Measurements from ENCODE around the gene ZNF839. TPM values are rescaled to one million over a fixed set of nuclear protein-coding genes. Genes with fewer than 3 reads are reported as not detected.

The ZNF839 gene
- total and polyA plus RNA-seq, 2 of the 4 experiments (the other 2 are of a cell fraction), result 5.7 to 10.7 TPM

DNA sequence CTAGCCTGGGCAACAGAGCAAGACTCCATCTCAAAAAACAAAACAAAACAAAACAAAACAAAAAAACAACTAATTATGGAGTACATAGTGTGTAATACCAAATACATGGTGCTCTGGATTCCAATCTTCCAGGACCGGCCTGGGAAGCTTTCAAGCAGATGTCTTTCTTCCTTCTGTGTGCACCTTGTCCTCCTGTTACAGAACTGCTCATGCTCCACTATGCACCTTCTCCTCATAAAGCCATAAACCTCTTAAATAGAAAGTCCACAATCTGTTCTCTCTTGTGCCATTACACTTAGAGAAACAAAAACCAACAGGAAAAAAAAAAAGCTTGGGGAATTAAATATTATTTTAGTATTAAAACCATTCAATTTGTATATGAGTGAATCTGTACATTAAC, 27.1 kb upstream of the ZNF839 start:
- no peak overlapping the region for H2BK5ac ChIP-seq (ENCODE audit: low read depth, low read length, poor library complexity, severe bottlenecking)
- no TSS peak for BruUV-seq (replicated peaks)
- no peak overlapping the region for H3K9ac ChIP-seq (ENCODE audit: low read depth, low read length)
- H4K8ac ChIP-seq (ENCODE audit: low read depth in 2 of 2, low read length in 2 of 2), result no peak overlapping the region
- in situ Hi-C loops (cut with MboI; ENCODE audit: low sequenced_read_pairs), result no loop called here
- H3K56ac ChIP-seq (ENCODE audit: extremely low read depth, insufficient read depth, low read length), result no peak overlapping the region
- no peak overlapping the region for H3K23ac ChIP-seq (ENCODE audit: low read depth, low read length)
- peaks cover 7% of the 10 kb centered on the region; the same call in 1 of the 2 replicates for H3K4me1 ChIP-seq (ENCODE audit: control insufficient read depth, insufficient read depth, low read length)
- H3K4me2 ChIP-seq (ENCODE audit: low read depth, low read length), result no peak overlapping the region
- dilution Hi-C loops (cut with HindIII; ENCODE audit: low sequenced_read_pairs, unreplicated experiment), result no loop called here
- H2BK20ac ChIP-seq (ENCODE audit: low read depth, low read length), result no peak overlapping the region
- no peak for ATAC-seq (ENCODE audit: low read depth)
- no peak overlapping the region for H3K18ac ChIP-seq (ENCODE audit: low read depth, low read length)
- H3K9me3 ChIP-seq (ENCODE audit: control insufficient read depth, insufficient read depth, low read length), result no peaks in the 10 kb centered on the region
- no peak overlapping the region for H2AK9ac ChIP-seq (replicated peaks; ENCODE audit: low read depth, low read length, poor library complexity)
- WGBS, 2 experiments (ENCODE audit: extremely low coverage in 2 of 2, insufficient read length in 1 of 2), result no CpG with 5 or more reads among the region's 1 CpG
- ChIA-PET POLR2A (ENCODE audit: unreplicated experiment) (no interaction called here), CTCF (interaction anchor here (0.7 kb wide), 1 partner anchor 446 kb away, joined by 3 read pairs; no protein-coding TSS in a partner anchor)
- no peak overlapping the region for H3K14ac ChIP-seq (replicated peaks; ENCODE audit: low read depth, low read length)
- H3K79me1 ChIP-seq (ENCODE audit: low read depth in 1 of 2, low read length in 2 of 2), result peaks cover 0 to 4% of the 10 kb centered on the region in 2 experiments; a peak in 2 of 4 replicates
- TF ChIP-seq MAFK (IDR thresholded peaks at IDR 0.05; ENCODE audit: low read depth, low read length) (no peak), RAD21 (IDR thresholded peaks at IDR 0.05; ENCODE audit: low read length) (no peak), POLR2A (IDR thresholded peaks at IDR 0.05; ENCODE audit: low read depth, low read length) (no peak), SMC3 (IDR thresholded peaks at IDR 0.05; ENCODE audit: low read depth, low read length) (no peak), CHD1 (IDR thresholded peaks at IDR 0.05; ENCODE audit: low read depth, low read length) (no peak), MXI1 (IDR thresholded peaks at IDR 0.05; ENCODE audit: borderline replicate concordance, low read depth, low read length) (no peak), CEBPB (IDR thresholded peaks at IDR 0.05; ENCODE audit: low read depth, low read length) (no peak), NFE2L2 (IDR thresholded peaks at IDR 0.05; ENCODE audit: low read depth, low read length) (no peak)
- TF ChIP-seq, protein P1, sequence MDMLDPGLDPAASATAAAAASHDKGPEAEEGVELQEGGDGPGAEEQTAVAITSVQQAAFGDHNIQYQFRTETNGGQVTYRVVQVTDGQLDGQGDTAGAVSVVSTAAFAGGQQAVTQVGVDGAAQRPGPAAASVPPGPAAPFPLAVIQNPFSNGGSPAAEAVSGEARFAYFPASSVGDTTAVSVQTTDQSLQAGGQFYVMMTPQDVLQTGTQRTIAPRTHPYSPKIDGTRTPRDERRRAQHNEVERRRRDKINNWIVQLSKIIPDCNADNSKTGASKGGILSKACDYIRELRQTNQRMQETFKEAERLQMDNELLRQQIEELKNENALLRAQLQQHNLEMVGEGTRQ (IDR thresholded peaks at IDR 0.05; ENCODE audit: low read depth, low read length), result no peak
- TF ChIP-seq, protein P2, sequence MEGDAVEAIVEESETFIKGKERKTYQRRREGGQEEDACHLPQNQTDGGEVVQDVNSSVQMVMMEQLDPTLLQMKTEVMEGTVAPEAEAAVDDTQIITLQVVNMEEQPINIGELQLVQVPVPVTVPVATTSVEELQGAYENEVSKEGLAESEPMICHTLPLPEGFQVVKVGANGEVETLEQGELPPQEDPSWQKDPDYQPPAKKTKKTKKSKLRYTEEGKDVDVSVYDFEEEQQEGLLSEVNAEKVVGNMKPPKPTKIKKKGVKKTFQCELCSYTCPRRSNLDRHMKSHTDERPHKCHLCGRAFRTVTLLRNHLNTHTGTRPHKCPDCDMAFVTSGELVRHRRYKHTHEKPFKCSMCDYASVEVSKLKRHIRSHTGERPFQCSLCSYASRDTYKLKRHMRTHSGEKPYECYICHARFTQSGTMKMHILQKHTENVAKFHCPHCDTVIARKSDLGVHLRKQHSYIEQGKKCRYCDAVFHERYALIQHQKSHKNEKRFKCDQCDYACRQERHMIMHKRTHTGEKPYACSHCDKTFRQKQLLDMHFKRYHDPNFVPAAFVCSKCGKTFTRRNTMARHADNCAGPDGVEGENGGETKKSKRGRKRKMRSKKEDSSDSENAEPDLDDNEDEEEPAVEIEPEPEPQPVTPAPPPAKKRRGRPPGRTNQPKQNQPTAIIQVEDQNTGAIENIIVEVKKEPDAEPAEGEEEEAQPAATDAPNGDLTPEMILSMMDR (conservative IDR thresholded peaks at IDR 0.05; ENCODE audit: low read depth, low read length), result no peak
- TF ChIP-seq, protein P3, sequence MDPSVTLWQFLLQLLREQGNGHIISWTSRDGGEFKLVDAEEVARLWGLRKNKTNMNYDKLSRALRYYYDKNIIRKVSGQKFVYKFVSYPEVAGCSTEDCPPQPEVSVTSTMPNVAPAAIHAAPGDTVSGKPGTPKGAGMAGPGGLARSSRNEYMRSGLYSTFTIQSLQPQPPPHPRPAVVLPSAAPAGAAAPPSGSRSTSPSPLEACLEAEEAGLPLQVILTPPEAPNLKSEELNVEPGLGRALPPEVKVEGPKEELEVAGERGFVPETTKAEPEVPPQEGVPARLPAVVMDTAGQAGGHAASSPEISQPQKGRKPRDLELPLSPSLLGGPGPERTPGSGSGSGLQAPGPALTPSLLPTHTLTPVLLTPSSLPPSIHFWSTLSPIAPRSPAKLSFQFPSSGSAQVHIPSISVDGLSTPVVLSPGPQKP (IDR thresholded peaks at IDR 0.05; ENCODE audit: borderline replicate concordance, low read depth, low read length), result no peak
- H4K5ac ChIP-seq (ENCODE audit: low read depth, low read length), result no peak overlapping the region
- H3K4me3 ChIP-seq (ENCODE audit: insufficient read depth, low read depth, low read length), result no peak overlapping the region
- H2AFZ ChIP-seq (replicated peaks; ENCODE audit: low read length, poor library complexity), result no peak overlapping the region
- no peak overlapping the region; the same call in 1 of the 2 replicates for H2AK5ac ChIP-seq (ENCODE audit: low read depth, low read length)
- no peaks in the 10 kb centered on the region for H3K36me3 ChIP-seq (ENCODE audit: control insufficient read depth, insufficient read depth, low read length)
- no peak overlapping the region for H4K91ac ChIP-seq (ENCODE audit: insufficient read depth, low read depth, low read length)
- H2BK15ac ChIP-seq (ENCODE audit: low read depth, low read length), result no peak overlapping the region
- no peak overlapping the region for H3K4ac ChIP-seq (ENCODE audit: low read depth, low read length)
- H2BK120ac ChIP-seq (ENCODE audit: low read depth, low read length), result no peak overlapping the region
- intact Hi-C loops (cut with micrococcal nuclease), result loop anchor here (5.0 kb wide), 1 partner anchor 145 kb away; no protein-coding TSS in a partner anchor
- H3K27me3 ChIP-seq (ENCODE audit: control insufficient read depth, insufficient read depth, low read length), result no peaks in the 10 kb centered on the region
- H3K27ac ChIP-seq (ENCODE audit: insufficient read depth, low read length), result no peak overlapping the region
- no peaks in the 10 kb centered on the region for H3K9me1 ChIP-seq (ENCODE audit: insufficient read depth, low read length)
- DNase-seq, result no peak
- H4K20me1 ChIP-seq (ENCODE audit: insufficient read depth, low read length), result no peaks in the 10 kb centered on the region

Measured in IMR-90 (cell line).